ENCODE results near the gene GH1. TPM values are rescaled to one million over a fixed set of nuclear protein-coding genes. Genes with fewer than 3 reads are reported as not detected.

Gene GH1
- total RNA-seq, 1 experiment from 2014 or later = not detected

DNA sequence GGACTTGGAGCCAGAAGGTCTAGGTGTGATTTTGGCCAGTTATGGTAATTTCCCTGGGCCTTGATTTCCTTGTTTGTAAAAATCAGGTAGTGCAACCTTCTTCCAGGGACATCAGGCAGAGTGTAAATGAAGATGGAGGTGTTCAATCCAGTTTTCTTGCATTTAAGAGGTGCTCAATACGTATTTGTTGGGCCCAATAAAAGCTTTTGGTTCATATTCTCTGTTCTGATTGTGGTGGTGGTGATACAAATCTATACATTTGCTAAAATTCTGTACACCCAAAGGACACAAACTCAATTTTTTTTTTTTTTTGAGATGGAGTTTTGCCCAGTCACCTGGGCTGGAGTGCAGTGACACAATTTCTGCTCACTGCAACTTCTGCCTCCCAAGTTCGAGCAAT lies 7.5 kb upstream of the GH1 start:
- Histone ChIP-seq H3T11ph (ENCODE audit: low read length) (no peak overlapping the region), H2BK12ac (ENCODE audit: insufficient read length, low read depth, low read length) (no peak overlapping the region), H3K4ac (ENCODE audit: low read depth, low read length) (no peak overlapping the region), H3K23me2 (ENCODE audit: insufficient read length, low read depth, low read length, poor library complexity, severe bottlenecking) (no peaks in the 10 kb centered on the region), H2BK15ac (ENCODE audit: low read depth, low read length) (no peak overlapping the region), H3K4me2 (ENCODE audit: insufficient read depth, insufficient read length, low read length) (no peak overlapping the region), H3K23ac (ENCODE audit: insufficient read length, low read depth, low read length) (no peak overlapping the region), H2BK5ac (ENCODE audit: insufficient read length, low read length) (no peak overlapping the region), H3K27me3 (ENCODE audit: insufficient read depth, low read length) (no peaks in the 10 kb centered on the region), H2BK120ac (ENCODE audit: low read depth, low read length, poor library complexity, severe bottlenecking) (no peak overlapping the region), H3K9me3 (ENCODE audit: control insufficient read depth, low read depth, low read length) (no peaks in the 10 kb centered on the region), H3K4me1 (ENCODE audit: insufficient read depth, low read length) (no peaks in the 10 kb centered on the region), H3K9ac (ENCODE audit: extremely low read depth, insufficient read length, low read length) (no peak overlapping the region), H3K79me1 (ENCODE audit: insufficient read depth, low read depth, low read length, poor library complexity, severe bottlenecking) (no peaks in the 10 kb centered on the region), H2AK5ac (ENCODE audit: insufficient read length, low read length) (no peak overlapping the region), H3K79me2 (ENCODE audit: insufficient read depth, low read length) (no peaks in the 10 kb centered on the region), H4K5ac (ENCODE audit: insufficient read length, low read depth, low read length) (no peak overlapping the region), H4K20me1 (ENCODE audit: control insufficient read depth, insufficient read depth, insufficient read length) (no peaks in the 10 kb centered on the region), H3K56ac (ENCODE audit: insufficient read length, low read depth, low read length) (no peak overlapping the region), H3K18ac (ENCODE audit: insufficient read length, low read depth, low read length) (no peak overlapping the region), H4K91ac (ENCODE audit: insufficient read length, low read depth, low read length) (no peak overlapping the region), H2BK20ac (ENCODE audit: low read depth, low read length, poor library complexity, severe bottlenecking) (no peak overlapping the region), H2AFZ (ENCODE audit: low read length) (no peak overlapping the region), H3K14ac (ENCODE audit: insufficient read depth, low read length) (no peak overlapping the region), H3K27ac (ENCODE audit: insufficient read length, low read depth, low read length) (no peak overlapping the region), H4K8ac (replicated peaks; ENCODE audit: insufficient read length, low read depth, low read length) (no peak overlapping the region)
- no peak for DNase-seq
- Mint-ChIP-seq H3K4me3 (no peak overlapping the region), H3K4me1 (peaks cover 6 to 8% of the 10 kb centered on the region in 2 experiments), H3K36me3 (ENCODE audit: insufficient read depth in 1 of 3, low read depth in 3 of 3) (no peaks in the 10 kb centered on the region), H3K9me3 (no peaks in the 10 kb centered on the region), H3K27me3 (ENCODE audit: low read depth) (no peaks in the 10 kb centered on the region; the same call in 1 of the 2 replicates), H3K27ac (no peak overlapping the region)
- TF ChIP-seq, protein P1, sequence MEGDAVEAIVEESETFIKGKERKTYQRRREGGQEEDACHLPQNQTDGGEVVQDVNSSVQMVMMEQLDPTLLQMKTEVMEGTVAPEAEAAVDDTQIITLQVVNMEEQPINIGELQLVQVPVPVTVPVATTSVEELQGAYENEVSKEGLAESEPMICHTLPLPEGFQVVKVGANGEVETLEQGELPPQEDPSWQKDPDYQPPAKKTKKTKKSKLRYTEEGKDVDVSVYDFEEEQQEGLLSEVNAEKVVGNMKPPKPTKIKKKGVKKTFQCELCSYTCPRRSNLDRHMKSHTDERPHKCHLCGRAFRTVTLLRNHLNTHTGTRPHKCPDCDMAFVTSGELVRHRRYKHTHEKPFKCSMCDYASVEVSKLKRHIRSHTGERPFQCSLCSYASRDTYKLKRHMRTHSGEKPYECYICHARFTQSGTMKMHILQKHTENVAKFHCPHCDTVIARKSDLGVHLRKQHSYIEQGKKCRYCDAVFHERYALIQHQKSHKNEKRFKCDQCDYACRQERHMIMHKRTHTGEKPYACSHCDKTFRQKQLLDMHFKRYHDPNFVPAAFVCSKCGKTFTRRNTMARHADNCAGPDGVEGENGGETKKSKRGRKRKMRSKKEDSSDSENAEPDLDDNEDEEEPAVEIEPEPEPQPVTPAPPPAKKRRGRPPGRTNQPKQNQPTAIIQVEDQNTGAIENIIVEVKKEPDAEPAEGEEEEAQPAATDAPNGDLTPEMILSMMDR (conservative IDR thresholded peaks at IDR 0.05) = no peak
- no CpG with 5 or more reads among the region's 2 CpGs for WGBS (ENCODE audit: extremely low coverage, insufficient read length, low lambda C conversion rate)
